ENCODE data around the gene CELSR1. TPM values are rescaled to one million over a fixed set of nuclear protein-coding genes. Genes with fewer than 3 reads are reported as not detected.

The CELSR1 gene
- total RNA-seq, 1 experiment from 2014 or later = 22.6 TPM

- no peak overlapping the region for H3K14ac ChIP-seq (ENCODE audit: insufficient read depth, low read length)
- H3K56ac ChIP-seq (ENCODE audit: insufficient read length, low read depth, low read length) = no peak overlapping the region
- Mint-ChIP-seq H3K4me3 (no peak overlapping the region), H3K4me1 (peaks cover 29 to 34% of the 10 kb centered on the region in 2 experiments), H3K27ac (no peak overlapping the region), H3K36me3 (ENCODE audit: insufficient read depth in 1 of 3, low read depth in 3 of 3) (peaks cover 0 to 4% (median 4%) of the 10 kb centered on the region in 3 experiments; a peak in 2 of 7 replicates), H3K9me3 (no peaks in the 10 kb centered on the region), H3K27me3 (ENCODE audit: low read depth) (no peaks in the 10 kb centered on the region; the same call in 1 of the 2 replicates)
- H3K4me2 ChIP-seq (ENCODE audit: insufficient read depth, insufficient read length, low read length) = no peak overlapping the region
- no peak overlapping the region for H4K8ac ChIP-seq (replicated peaks; ENCODE audit: insufficient read length, low read depth, low read length)
- no peak overlapping the region for H2BK15ac ChIP-seq (ENCODE audit: low read depth, low read length)
- no peak for TF ChIP-seq CTCF (conservative IDR thresholded peaks at IDR 0.05)
- no peaks in the 10 kb centered on the region; the same call in 1 of the 2 replicates for H3K79me2 ChIP-seq (ENCODE audit: insufficient read depth, low read length)
- H3K27ac ChIP-seq (ENCODE audit: insufficient read length, low read depth, low read length) = no peak overlapping the region
- H3K23ac ChIP-seq (ENCODE audit: insufficient read length, low read depth, low read length) = no peak overlapping the region
- no peak overlapping the region for H4K91ac ChIP-seq (ENCODE audit: insufficient read length, low read depth, low read length)
- H2BK12ac ChIP-seq (ENCODE audit: insufficient read length, low read depth, low read length) = no peak overlapping the region
- H2AFZ ChIP-seq (ENCODE audit: low read length) = no peak overlapping the region
- no peak overlapping the region for H2BK20ac ChIP-seq (ENCODE audit: low read depth, low read length, poor library complexity, severe bottlenecking)
- no peaks in the 10 kb centered on the region for H3K79me1 ChIP-seq (ENCODE audit: insufficient read depth, low read depth, low read length, poor library complexity, severe bottlenecking)
- H3K4me1 ChIP-seq (ENCODE audit: insufficient read depth, low read length) = no peaks in the 10 kb centered on the region
- no peak overlapping the region for H3T11ph ChIP-seq (ENCODE audit: low read length)
- H2AK5ac ChIP-seq (ENCODE audit: insufficient read length, low read length) = no peak overlapping the region
- no peak overlapping the region for H2BK120ac ChIP-seq (ENCODE audit: low read depth, low read length, poor library complexity, severe bottlenecking)
- no peaks in the 10 kb centered on the region for H3K23me2 ChIP-seq (ENCODE audit: insufficient read length, low read depth, low read length, poor library complexity, severe bottlenecking)
- no peak for DNase-seq
- H3K9ac ChIP-seq (ENCODE audit: extremely low read depth, insufficient read length, low read length) = no peak overlapping the region
- no peak overlapping the region for H3K4ac ChIP-seq (ENCODE audit: low read depth, low read length)
- no peak overlapping the region for H3K18ac ChIP-seq (ENCODE audit: insufficient read length, low read depth, low read length)
- no peak overlapping the region for H4K5ac ChIP-seq (ENCODE audit: insufficient read length, low read depth, low read length)
- H2BK5ac ChIP-seq (ENCODE audit: insufficient read length, low read length) = no peak overlapping the region
- H3K9me3 ChIP-seq (ENCODE audit: control insufficient read depth, low read depth, low read length) = no peaks in the 10 kb centered on the region
- no peaks in the 10 kb centered on the region for H4K20me1 ChIP-seq (ENCODE audit: control insufficient read depth, insufficient read depth, insufficient read length)
- no CpG with 5 or more reads among the region's 25 CpGs for WGBS (ENCODE audit: extremely low coverage, insufficient read length, low lambda C conversion rate)
- no peaks in the 10 kb centered on the region for H3K27me3 ChIP-seq (ENCODE audit: insufficient read depth, low read length)
These were observed 18.7 kb downstream of the CELSR1 start for GRCh38 chr22:46518542-46519325.

Measured in H9 (cell line).